Measurements from ENCODE around the gene ST7. TPM values are rescaled to one million over a fixed set of nuclear protein-coding genes. Genes with fewer than 3 reads are reported as not detected.

Gene ST7
- total RNA-seq, 1 donor from 2014 or later: 5.5 TPM

- no peaks in the 10 kb centered on the region for H3K36me3 Mint-ChIP-seq (ENCODE audit: low read depth)
- H3K9me3 Mint-ChIP-seq: no peaks in the 10 kb centered on the region
- no peak overlapping the region for H3K27ac Mint-ChIP-seq
- peaks cover 5% of the 10 kb centered on the region for H3K27me3 Mint-ChIP-seq
- no peak overlapping the region for H3K4me3 Mint-ChIP-seq
- H3K4me1 Mint-ChIP-seq: peaks cover 5% of the 10 kb centered on the region
- intact Hi-C loops (cut with micrococcal nuclease): no loop called here
- no peak for DNase-seq
Observed at GRCh38 chr7:117130262-117130661, 177.0 kb downstream of the ST7 start.

GRCh38 chr7:117132321-117133120, 179.2 kb downstream of the ST7 start:
- no peak overlapping the region for H3K27ac Mint-ChIP-seq
- H3K27me3 Mint-ChIP-seq: peaks cover 2% of the 10 kb centered on the region
- intact Hi-C loops (cut with micrococcal nuclease): no loop called here
- peaks cover 5% of the 10 kb centered on the region for H3K4me1 Mint-ChIP-seq
- H3K9me3 Mint-ChIP-seq: no peaks in the 10 kb centered on the region
- no peaks in the 10 kb centered on the region for H3K36me3 Mint-ChIP-seq (ENCODE audit: low read depth)
- DNase-seq: no peak
- no peak overlapping the region for H3K4me3 Mint-ChIP-seq

- intact Hi-C loops (cut with micrococcal nuclease): no loop called here
- DNase-seq: no peak
- Mint-ChIP-seq H3K4me1 (peaks cover 5% of the 10 kb centered on the region), H3K27me3 (peaks cover under 1% of the 10 kb centered on the region), H3K4me3 (no peak overlapping the region), H3K27ac (no peak overlapping the region), H3K9me3 (no peaks in the 10 kb centered on the region), H3K36me3 (ENCODE audit: low read depth) (no peaks in the 10 kb centered on the region)
Observed at GRCh38 chr7:117133125-117133524, 179.8 kb downstream of the ST7 start.

- Mint-ChIP-seq H3K27me3 (no peaks in the 10 kb centered on the region), H3K36me3 (ENCODE audit: low read depth) (no peaks in the 10 kb centered on the region), H3K4me1 (peaks cover 5% of the 10 kb centered on the region), H3K4me3 (no peak overlapping the region), H3K9me3 (no peaks in the 10 kb centered on the region), H3K27ac (no peak overlapping the region)
- DNase-seq: no peak
- intact Hi-C loops (cut with micrococcal nuclease): no loop called here
Observed at GRCh38 chr7:117134411-117134810, 181.1 kb downstream of the ST7 start.

GRCh38 chr7:117134889-117135552, 181.7 kb downstream of the ST7 start:
- no peaks in the 10 kb centered on the region for H3K9me3 Mint-ChIP-seq
- no peaks in the 10 kb centered on the region for H3K27me3 Mint-ChIP-seq
- H3K4me3 Mint-ChIP-seq: no peak overlapping the region
- intact Hi-C loops (cut with micrococcal nuclease): no loop called here
- H3K4me1 Mint-ChIP-seq: peaks cover 5% of the 10 kb centered on the region
- H3K36me3 Mint-ChIP-seq (ENCODE audit: low read depth): no peaks in the 10 kb centered on the region
- no peak for DNase-seq
- H3K27ac Mint-ChIP-seq: no peak overlapping the region

- H3K4me1 Mint-ChIP-seq: peaks cover 5% of the 10 kb centered on the region
- no peak overlapping the region for H3K27ac Mint-ChIP-seq
- H3K9me3 Mint-ChIP-seq: no peaks in the 10 kb centered on the region
Observed at GRCh38 chr7:117135553-117135891, 182.2 kb downstream of the ST7 start.

GRCh38 chr7:117137868-117138267, 184.6 kb downstream of the ST7 start:
- Mint-ChIP-seq H3K4me1 (peaks cover 5% of the 10 kb centered on the region), H3K4me3 (no peak overlapping the region), H3K36me3 (ENCODE audit: low read depth) (no peaks in the 10 kb centered on the region), H3K9me3 (no peaks in the 10 kb centered on the region), H3K27ac (no peak overlapping the region), H3K27me3 (no peaks in the 10 kb centered on the region)
- no peak for DNase-seq
- intact Hi-C loops (cut with micrococcal nuclease): no loop called here

More at GRCh38 chr7:117135553-117135891, 182.2 kb downstream of the ST7 start:
- no peak for DNase-seq
- no peak overlapping the region for H3K4me3 Mint-ChIP-seq
- no peaks in the 10 kb centered on the region for H3K36me3 Mint-ChIP-seq (ENCODE audit: low read depth)
- intact Hi-C loops (cut with micrococcal nuclease): no loop called here
- H3K27me3 Mint-ChIP-seq: no peaks in the 10 kb centered on the region

GRCh38 chr7:117138495-117138894, 185.2 kb downstream of the ST7 start:
- Mint-ChIP-seq H3K27ac (no peak overlapping the region), H3K36me3 (ENCODE audit: low read depth) (no peaks in the 10 kb centered on the region), H3K9me3 (no peaks in the 10 kb centered on the region), H3K27me3 (no peaks in the 10 kb centered on the region), H3K4me1 (peaks cover 8% of the 10 kb centered on the region), H3K4me3 (no peak overlapping the region)
- intact Hi-C loops (cut with micrococcal nuclease): no loop called here
- no peak for DNase-seq

GRCh38 chr7:117138981-117139380, 185.7 kb downstream of the ST7 start:
- H3K36me3 Mint-ChIP-seq (ENCODE audit: low read depth): no peaks in the 10 kb centered on the region
- no peak overlapping the region for H3K27ac Mint-ChIP-seq
- no peaks in the 10 kb centered on the region for H3K9me3 Mint-ChIP-seq
- peaks cover 8% of the 10 kb centered on the region for H3K4me1 Mint-ChIP-seq
- intact Hi-C loops (cut with micrococcal nuclease): no loop called here
- DNase-seq: no peak
- no peaks in the 10 kb centered on the region for H3K27me3 Mint-ChIP-seq
- no peak overlapping the region for H3K4me3 Mint-ChIP-seq

- no peak overlapping the region for H3K4me3 Mint-ChIP-seq
- intact Hi-C loops (cut with micrococcal nuclease): no loop called here
- DNase-seq: no peak
- no peak overlapping the region for H3K27ac Mint-ChIP-seq
- no peaks in the 10 kb centered on the region for H3K36me3 Mint-ChIP-seq (ENCODE audit: low read depth)
- H3K4me1 Mint-ChIP-seq: peaks cover 8% of the 10 kb centered on the region
- no peaks in the 10 kb centered on the region for H3K27me3 Mint-ChIP-seq
- no peaks in the 10 kb centered on the region for H3K9me3 Mint-ChIP-seq
Observed at GRCh38 chr7:117139397-117139984, 186.2 kb downstream of the ST7 start.

GRCh38 chr7:117140921-117141320, 187.6 kb downstream of the ST7 start:
- H3K27ac Mint-ChIP-seq: no peak overlapping the region
- H3K27me3 Mint-ChIP-seq: no peaks in the 10 kb centered on the region
- no peak for DNase-seq
- no peaks in the 10 kb centered on the region for H3K9me3 Mint-ChIP-seq
- H3K4me3 Mint-ChIP-seq: no peak overlapping the region
- peaks cover 3% of the 10 kb centered on the region for H3K4me1 Mint-ChIP-seq
- H3K36me3 Mint-ChIP-seq (ENCODE audit: low read depth): no peaks in the 10 kb centered on the region
- intact Hi-C loops (cut with micrococcal nuclease): no loop called here

GRCh38 chr7:117143066-117143465, 189.8 kb downstream of the ST7 start:
- DNase-seq: no peak
- no peak overlapping the region for H3K27ac Mint-ChIP-seq
- H3K9me3 Mint-ChIP-seq: no peaks in the 10 kb centered on the region
- no peak overlapping the region for H3K4me3 Mint-ChIP-seq
- H3K27me3 Mint-ChIP-seq: no peaks in the 10 kb centered on the region
- intact Hi-C loops (cut with micrococcal nuclease): no loop called here
- H3K4me1 Mint-ChIP-seq: peaks cover 3% of the 10 kb centered on the region
- H3K36me3 Mint-ChIP-seq (ENCODE audit: low read depth): no peaks in the 10 kb centered on the region

- Mint-ChIP-seq H3K9me3 (no peaks in the 10 kb centered on the region), H3K27me3 (no peaks in the 10 kb centered on the region), H3K4me3 (no peak overlapping the region), H3K27ac (no peak overlapping the region), H3K36me3 (ENCODE audit: low read depth) (no peaks in the 10 kb centered on the region), H3K4me1 (peaks cover 3% of the 10 kb centered on the region)
- DNase-seq: no peak
- intact Hi-C loops (cut with micrococcal nuclease): no loop called here
Observed at GRCh38 chr7:117143580-117143979, 190.3 kb downstream of the ST7 start.

GRCh38 chr7:117145333-117145732, 192.0 kb downstream of the ST7 start:
- no peak overlapping the region for H3K27ac Mint-ChIP-seq
- H3K36me3 Mint-ChIP-seq (ENCODE audit: low read depth): no peaks in the 10 kb centered on the region
- intact Hi-C loops (cut with micrococcal nuclease): no loop called here
- H3K4me3 Mint-ChIP-seq: no peak overlapping the region
- no peaks in the 10 kb centered on the region for H3K9me3 Mint-ChIP-seq
- no peaks in the 10 kb centered on the region for H3K27me3 Mint-ChIP-seq
- peaks cover 3% of the 10 kb centered on the region for H3K4me1 Mint-ChIP-seq
- DNase-seq: no peak

Data from activated CD4-positive, alpha-beta T cell treated with anti-CD3 and anti-CD28 coated beads, Interleukin-2, amount 10 ng/mL, durations not matched to agents 24 days and 14 days (primary cell).